Stimulated activated CD8-positive, alpha-beta memory T cell treated with anti-CD3 and anti-CD28 coated beads, Interleukin-2, amount 100 ng/mL, for 1 hour (primary cell): ENCODE data around the gene MYL7.
"Not testable (repeated sequence)": the region's sequence is repeated elsewhere in the genome, so short reads cannot be mapped to it uniquely, and the experiment has no call there.

Experiments used
- DNase-seq, 2 donors: peaks; one replicate each; pipeline ENCODE4 v3.0.0-alpha.2; 2020; ENCODE audit warnings: low read depth in 2 of 2

Gene MYL7

GRCh38 chr7:44141221-44141850 lies at the start of gene MYL7:
MYL7 (minus strand) TSS chr7:44141332; CDS start chr7:44141305, 27 bp downstream.
- DNase-seq, result no peak

- DNase-seq, result no peak
Measured at GRCh38 chr7:44189993-44190872, 49.1 kb upstream of the MYL7 start.

- DNase-seq, result no peak
Measured at GRCh38 chr7:44189286-44189992, 48.3 kb upstream of the MYL7 start, which contains the start of gene GCK. GCK (minus strand) TSS chr7:44189439; CDS start chr7:44188953, 486 bp downstream.

- DNase-seq, result no peak
Measured at GRCh38 chr7:44188480-44189225, 47.5 kb upstream of the MYL7 start.

GRCh38 chr7:44187636-44188416 lies 46.7 kb upstream of the MYL7 start:
- DNase-seq, result no peak

GRCh38 chr7:44186736-44187135 lies 45.6 kb upstream of the MYL7 start:
- no peak for DNase-seq

GRCh38 chr7:44185729-44186128 lies 44.6 kb upstream of the MYL7 start:
- no peak for DNase-seq

GRCh38 chr7:44184873-44185446 lies 43.8 kb upstream of the MYL7 start:
- DNase-seq, result no peak

GRCh38 chr7:44184206-44184872 lies 43.2 kb upstream of the MYL7 start:
- no peak for DNase-seq

GRCh38 chr7:44183386-44183785 lies 42.3 kb upstream of the MYL7 start:
- no peak for DNase-seq

- DNase-seq, result no peak
Measured at GRCh38 chr7:44182827-44183226, 41.7 kb upstream of the MYL7 start.

- no peak for DNase-seq
Measured at GRCh38 chr7:44180631-44181030, 39.5 kb upstream of the MYL7 start.

- DNase-seq, result no peak
Measured at GRCh38 chr7:44177570-44178131, 36.5 kb upstream of the MYL7 start.

GRCh38 chr7:44176486-44176885 lies 35.4 kb upstream of the MYL7 start:
- DNase-seq, result no peak

- no peak for DNase-seq
Measured at GRCh38 chr7:44175730-44176129, 34.6 kb upstream of the MYL7 start.

- DNase-seq, result not testable (repeated sequence)
Measured at GRCh38 chr7:44174694-44174948, 33.5 kb upstream of the MYL7 start.

- DNase-seq, result no peak
Measured at GRCh38 chr7:44173911-44174693, 33.0 kb upstream of the MYL7 start.

- DNase-seq, result no peak
Measured at GRCh38 chr7:44172803-44173424, 31.8 kb upstream of the MYL7 start.

GRCh38 chr7:44172352-44172751 lies 31.2 kb upstream of the MYL7 start:
- no peak for DNase-seq
